Smooth muscle cell (in vitro differentiated cells): ENCODE results near the gene CDC42EP1. TPM values are rescaled to one million over a fixed set of nuclear protein-coding genes. Genes with fewer than 3 reads are reported as not detected.

Experiments
- DNase-seq: peaks from one replicate; lab custom pipeline; 2025; ENCODE audit not compliant: unreplicated experiment; lab: John Stamatoyannopoulos, UW
- H2AFZ ChIP-seq: fragments of 200-600 bp; sonication (generic); 2 replicates; pipeline ENCODE4 v1.6.0; 2016; ENCODE audit warnings: antibody characterized with exemption, low read depth, mild to moderate bottlenecking
- H3F3A ChIP-seq: fragments of 200-600 bp; sonication (generic); 2 replicates; pipeline ENCODE4 v1.6.0; 2017; ENCODE audit warnings: antibody characterized with exemption, low read depth
- H3K27ac ChIP-seq: fragments of 200-600 bp; sonication (generic); 2 replicates; pipeline ENCODE4 v1.5.1; 2016; ENCODE audit warnings: low read depth, mild to moderate bottlenecking
- H3K27me3 ChIP-seq: fragments of 200-600 bp; sonication (generic); 2 replicates; pipeline ENCODE4 v1.6.1; 2016; ENCODE audit warnings: low read depth, mild to moderate bottlenecking
- H3K36me3 ChIP-seq: fragments of 200-600 bp; sonication (generic); 2 replicates; pipeline ENCODE4 v1.5.1; 2016; ENCODE audit warnings: low read depth
- H3K4me1 ChIP-seq: fragments of 200-600 bp; sonication (generic); 2 replicates; pipeline ENCODE4 v1.5.1; 2016; ENCODE audit warnings: low read depth
- H3K4me2 ChIP-seq: fragments of 200-600 bp; sonication (generic); 2 replicates; pipeline ENCODE4 v1.6.0; 2016; ENCODE audit warnings: mild to moderate bottlenecking
- H3K4me3 ChIP-seq: fragments of 200-600 bp; sonication (generic); 2 replicates; pipeline ENCODE4 v1.5.1; 2016; ENCODE audit warnings: mild to moderate bottlenecking
- H3K79me2 ChIP-seq: fragments of 200-600 bp; sonication (generic); 2 replicates; pipeline ENCODE4 v1.6.0; 2016; ENCODE audit warnings: low read depth, mild to moderate bottlenecking
- H3K9ac ChIP-seq: fragments of 200-600 bp; sonication (generic); 2 replicates; pipeline ENCODE4 v1.6.0; 2016; ENCODE audit warnings: low read depth
- H3K9me3 ChIP-seq: fragments of 200-600 bp; sonication (generic); replicated peaks from 2 replicates; pipeline ENCODE4 v1.5.1; 2016; ENCODE audit warnings: low read depth
- H4K20me1 ChIP-seq: fragments of 200-600 bp; sonication (generic); 2 replicates; pipeline ENCODE4 v1.6.0; 2016; ENCODE audit warnings: low read depth
- CTCF ChIP-seq: fragments of 200-600 bp; sonication (generic); IDR thresholded peaks from 2 replicates; pipeline ENCODE4 v1.5.1; 2017; ENCODE audit warnings: borderline replicate concordance, mild to moderate bottlenecking, antibody characterized with exemption; ENCODE audit not compliant: insufficient read depth, poor library complexity, severe bottlenecking
- WGBS: methylation state at CpG from one replicate; pipeline ENCODE4 v1.1.7; 2016; ENCODE audit warnings: low lambda C conversion rate; 5-methylcytosine and 5-hydroxymethylcytosine counted together
- polyA plus RNA-seq: library from polyadenylated mRNA; unstranded; fragments of >200 nt; fragmentation: Nextera tagmentation; extraction: Ambion mirVana; gene quantifications from 2 replicates; pipeline ENCODE4 v1.2.1, GENCODE V29; 2016
- total RNA-seq: library from RNA; depleted of rRNA; stranded (reverse); fragments of >200 nt; gene quantifications from 2 replicates; pipeline ENCODE4 v1.2.3, GENCODE V29; 2014

CDC42EP1 gene
- total and polyA plus RNA-seq, 2 experiments from 2014 or later: 14.0 to 89.6 TPM

GRCh38 chr22:37566329-37566837 lies 6.1 kb downstream of the CDC42EP1 start:
- Histone ChIP-seq H3K4me2 (no peak overlapping the region), H3K9ac (no peak overlapping the region), H3K27ac (peak overlapping the region; percentile 3), H3K4me3 (no peak overlapping the region), H4K20me1 (peaks cover 100% of the 10 kb centered on the region), H3K27me3 (no peaks in the 10 kb centered on the region), H3K9me3 (no peaks in the 10 kb centered on the region), H3K4me1 (peaks cover 15% of the 10 kb centered on the region), H3K79me2 (peaks cover 78% of the 10 kb centered on the region), H3F3A (peaks cover 23% of the 10 kb centered on the region), H2AFZ (no peak overlapping the region), H3K36me3 (no peaks in the 10 kb centered on the region)
- no peak for TF ChIP-seq CTCF
- WGBS: 92% methylated on average over 22 of the region's 28 CpGs
- DNase-seq: no peak

- Histone ChIP-seq H3K27ac (no peak overlapping the region), H3K27me3 (no peaks in the 10 kb centered on the region), H3K4me3 (no peak overlapping the region), H4K20me1 (peaks cover 100% of the 10 kb centered on the region), H3K9ac (no peak overlapping the region), H3K79me2 (peaks cover 71% of the 10 kb centered on the region), H3K4me2 (no peak overlapping the region), H2AFZ (no peak overlapping the region), H3F3A (peaks cover 20% of the 10 kb centered on the region), H3K4me1 (peaks cover 9% of the 10 kb centered on the region), H3K36me3 (no peaks in the 10 kb centered on the region), H3K9me3 (no peaks in the 10 kb centered on the region)
- peak; percentile 86 for TF ChIP-seq CTCF
- WGBS: 72% methylated on average over 16 of the region's 16 CpGs
- DNase-seq: no peak
Measured at GRCh38 chr22:37566903-37567798, 6.9 kb downstream of the CDC42EP1 start.

- 98% methylated on average over 14 of the region's 15 CpGs for WGBS
Measured at GRCh38 chr22:37568012-37568411, 7.7 kb downstream of the CDC42EP1 start.

More at GRCh38 chr22:37568012-37568411, 7.7 kb downstream of the CDC42EP1 start:
- Histone ChIP-seq H3K9me3 (no peaks in the 10 kb centered on the region), H3K27ac (no peak overlapping the region), H3F3A (peaks cover 12% of the 10 kb centered on the region), H3K27me3 (no peaks in the 10 kb centered on the region), H3K4me1 (peaks cover 8% of the 10 kb centered on the region), H3K36me3 (no peaks in the 10 kb centered on the region), H3K4me2 (no peak overlapping the region), H3K4me3 (no peak overlapping the region), H3K9ac (no peak overlapping the region), H3K79me2 (peaks cover 62% of the 10 kb centered on the region), H4K20me1 (peaks cover 96% of the 10 kb centered on the region), H2AFZ (no peak overlapping the region)
- TF ChIP-seq CTCF: no peak
- no peak for DNase-seq
